GM10266 (cell line): ENCODE data around the gene USP34.
"Not testable (repeated sequence)": the region's sequence is repeated elsewhere in the genome, so short reads cannot be mapped to it uniquely, and the experiment has no call there.

Experiments
- DNase-seq: peaks from one replicate; pipeline ENCODE4 v3.0.0; 2012; ENCODE audit errors: extremely low spot score
- TF ChIP-seq, protein P1 (sequence below): IDR thresholded peaks from 2 replicates; pipeline ENCODE4 v1.5.1; 2012; ENCODE audit warnings: mild to moderate bottlenecking, low read depth; ENCODE audit not compliant: control insufficient read depth, insufficient read depth; ENCODE audit errors: missing control alignments

The USP34 gene

GRCh38 chr2:61172671-61173070, 298.2 kb downstream of the USP34 start:
- DNase-seq = no peak
- TF ChIP-seq, protein P1, sequence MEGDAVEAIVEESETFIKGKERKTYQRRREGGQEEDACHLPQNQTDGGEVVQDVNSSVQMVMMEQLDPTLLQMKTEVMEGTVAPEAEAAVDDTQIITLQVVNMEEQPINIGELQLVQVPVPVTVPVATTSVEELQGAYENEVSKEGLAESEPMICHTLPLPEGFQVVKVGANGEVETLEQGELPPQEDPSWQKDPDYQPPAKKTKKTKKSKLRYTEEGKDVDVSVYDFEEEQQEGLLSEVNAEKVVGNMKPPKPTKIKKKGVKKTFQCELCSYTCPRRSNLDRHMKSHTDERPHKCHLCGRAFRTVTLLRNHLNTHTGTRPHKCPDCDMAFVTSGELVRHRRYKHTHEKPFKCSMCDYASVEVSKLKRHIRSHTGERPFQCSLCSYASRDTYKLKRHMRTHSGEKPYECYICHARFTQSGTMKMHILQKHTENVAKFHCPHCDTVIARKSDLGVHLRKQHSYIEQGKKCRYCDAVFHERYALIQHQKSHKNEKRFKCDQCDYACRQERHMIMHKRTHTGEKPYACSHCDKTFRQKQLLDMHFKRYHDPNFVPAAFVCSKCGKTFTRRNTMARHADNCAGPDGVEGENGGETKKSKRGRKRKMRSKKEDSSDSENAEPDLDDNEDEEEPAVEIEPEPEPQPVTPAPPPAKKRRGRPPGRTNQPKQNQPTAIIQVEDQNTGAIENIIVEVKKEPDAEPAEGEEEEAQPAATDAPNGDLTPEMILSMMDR = no peak

GRCh38 chr2:61167579-61167978, 303.3 kb downstream of the USP34 start:
- no peak for DNase-seq
- TF ChIP-seq, protein P1 = no peak

GRCh38 chr2:61165946-61166345, 304.9 kb downstream of the USP34 start:
- no peak for DNase-seq
- TF ChIP-seq, protein P1 = no peak

- not testable (repeated sequence) for DNase-seq
These were observed 305.8 kb downstream of the USP34 start for GRCh38 chr2:61165082-61165481.

GRCh38 chr2:61162721-61163120, 308.2 kb downstream of the USP34 start:
- no peak for DNase-seq
- TF ChIP-seq, protein P1 = no peak

DNA sequence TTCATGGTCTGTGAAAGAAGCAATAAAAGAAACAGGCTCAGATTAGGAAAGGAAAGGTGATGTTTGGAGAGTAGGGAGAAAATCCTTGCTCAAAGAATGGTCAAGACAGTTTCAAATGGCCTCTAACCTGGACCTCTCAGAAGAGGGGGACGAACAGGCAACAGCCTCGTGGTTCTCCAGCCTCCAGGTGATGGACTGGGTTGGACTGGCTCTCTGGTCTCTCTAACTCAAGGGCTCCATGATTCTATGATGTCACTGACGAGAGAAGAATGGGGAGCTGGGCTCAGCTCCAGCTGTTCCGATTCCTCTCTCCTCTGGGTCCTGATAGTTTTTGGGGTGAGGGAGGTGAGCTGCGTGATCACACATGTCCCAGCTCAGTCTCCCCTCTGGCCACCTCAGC, 309.0 kb downstream of the USP34 start, which contains the start of gene C2orf74:
C2orf74 (plus strand) TSS at position 301 of the 400 bp plus-strand sequence. CDS start 327 bp downstream, outside the sequence.
- no peak for DNase-seq
- TF ChIP-seq, protein P1 = no peak

GRCh38 chr2:61158356-61158955, 312.4 kb downstream of the USP34 start:
- TF ChIP-seq, protein P1 = no peak
- DNase-seq = no peak
